ENCODE data around the gene GPI. TPM values are rescaled to one million over a fixed set of nuclear protein-coding genes. Genes with fewer than 3 reads are reported as not detected.
A peak's percentile ranks its signal among the peaks of the same experiment; 100 is the strongest.

The GPI gene
- total and polyA plus RNA-seq, 2 of the 13 experiments (the other 11 are each of a cell fraction or from before 2014, with no cell fraction given) = 147 to 167 TPM

GRCh38 chr19:34359140-34359953, 5.6 kb upstream of the GPI start (continued):
- TF ChIP-seq, protein P1, sequence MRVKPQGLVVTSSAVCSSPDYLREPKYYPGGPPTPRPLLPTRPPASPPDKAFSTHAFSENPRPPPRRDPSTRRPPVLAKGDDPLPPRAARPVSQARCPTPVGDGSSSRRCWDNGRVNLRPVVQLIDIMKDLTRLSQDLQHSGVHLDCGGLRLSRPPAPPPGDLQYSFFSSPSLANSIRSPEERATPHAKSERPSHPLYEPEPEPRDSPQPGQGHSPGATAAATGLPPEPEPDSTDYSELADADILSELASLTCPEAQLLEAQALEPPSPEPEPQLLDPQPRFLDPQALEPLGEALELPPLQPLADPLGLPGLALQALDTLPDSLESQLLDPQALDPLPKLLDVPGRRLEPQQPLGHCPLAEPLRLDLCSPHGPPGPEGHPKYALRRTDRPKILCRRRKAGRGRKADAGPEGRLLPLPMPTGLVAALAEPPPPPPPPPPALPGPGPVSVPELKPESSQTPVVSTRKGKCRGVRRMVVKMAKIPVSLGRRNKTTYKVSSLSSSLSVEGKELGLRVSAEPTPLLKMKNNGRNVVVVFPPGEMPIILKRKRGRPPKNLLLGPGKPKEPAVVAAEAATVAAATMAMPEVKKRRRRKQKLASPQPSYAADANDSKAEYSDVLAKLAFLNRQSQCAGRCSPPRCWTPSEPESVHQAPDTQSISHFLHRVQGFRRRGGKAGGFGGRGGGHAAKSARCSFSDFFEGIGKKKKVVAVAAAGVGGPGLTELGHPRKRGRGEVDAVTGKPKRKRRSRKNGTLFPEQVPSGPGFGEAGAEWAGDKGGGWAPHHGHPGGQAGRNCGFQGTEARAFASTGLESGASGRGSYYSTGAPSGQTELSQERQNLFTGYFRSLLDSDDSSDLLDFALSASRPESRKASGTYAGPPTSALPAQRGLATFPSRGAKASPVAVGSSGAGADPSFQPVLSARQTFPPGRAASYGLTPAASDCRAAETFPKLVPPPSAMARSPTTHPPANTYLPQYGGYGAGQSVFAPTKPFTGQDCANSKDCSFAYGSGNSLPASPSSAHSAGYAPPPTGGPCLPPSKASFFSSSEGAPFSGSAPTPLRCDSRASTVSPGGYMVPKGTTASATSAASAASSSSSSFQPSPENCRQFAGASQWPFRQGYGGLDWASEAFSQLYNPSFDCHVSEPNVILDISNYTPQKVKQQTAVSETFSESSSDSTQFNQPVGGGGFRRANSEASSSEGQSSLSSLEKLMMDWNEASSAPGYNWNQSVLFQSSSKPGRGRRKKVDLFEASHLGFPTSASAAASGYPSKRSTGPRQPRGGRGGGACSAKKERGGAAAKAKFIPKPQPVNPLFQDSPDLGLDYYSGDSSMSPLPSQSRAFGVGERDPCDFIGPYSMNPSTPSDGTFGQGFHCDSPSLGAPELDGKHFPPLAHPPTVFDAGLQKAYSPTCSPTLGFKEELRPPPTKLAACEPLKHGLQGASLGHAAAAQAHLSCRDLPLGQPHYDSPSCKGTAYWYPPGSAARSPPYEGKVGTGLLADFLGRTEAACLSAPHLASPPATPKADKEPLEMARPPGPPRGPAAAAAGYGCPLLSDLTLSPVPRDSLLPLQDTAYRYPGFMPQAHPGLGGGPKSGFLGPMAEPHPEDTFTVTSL (CRISPR knock-in tag; IDR thresholded peaks at IDR 0.05; ENCODE audit: borderline replicate concordance) = no peak; the same call in 1 of the 2 replicates
- TF ChIP-seq REXO4 (CRISPR knock-in tag; IDR thresholded peaks at IDR 0.05; ENCODE audit: borderline replicate concordance) = no peak
- no peak for TF ChIP-seq CBX2 (IDR thresholded peaks at IDR 0.05; ENCODE audit: low read depth, low read length)
- TF ChIP-seq CBX2 (CRISPR knock-in tag; IDR thresholded peaks at IDR 0.05; ENCODE audit: low read depth) = no peak
- TF ChIP-seq, protein P2, sequence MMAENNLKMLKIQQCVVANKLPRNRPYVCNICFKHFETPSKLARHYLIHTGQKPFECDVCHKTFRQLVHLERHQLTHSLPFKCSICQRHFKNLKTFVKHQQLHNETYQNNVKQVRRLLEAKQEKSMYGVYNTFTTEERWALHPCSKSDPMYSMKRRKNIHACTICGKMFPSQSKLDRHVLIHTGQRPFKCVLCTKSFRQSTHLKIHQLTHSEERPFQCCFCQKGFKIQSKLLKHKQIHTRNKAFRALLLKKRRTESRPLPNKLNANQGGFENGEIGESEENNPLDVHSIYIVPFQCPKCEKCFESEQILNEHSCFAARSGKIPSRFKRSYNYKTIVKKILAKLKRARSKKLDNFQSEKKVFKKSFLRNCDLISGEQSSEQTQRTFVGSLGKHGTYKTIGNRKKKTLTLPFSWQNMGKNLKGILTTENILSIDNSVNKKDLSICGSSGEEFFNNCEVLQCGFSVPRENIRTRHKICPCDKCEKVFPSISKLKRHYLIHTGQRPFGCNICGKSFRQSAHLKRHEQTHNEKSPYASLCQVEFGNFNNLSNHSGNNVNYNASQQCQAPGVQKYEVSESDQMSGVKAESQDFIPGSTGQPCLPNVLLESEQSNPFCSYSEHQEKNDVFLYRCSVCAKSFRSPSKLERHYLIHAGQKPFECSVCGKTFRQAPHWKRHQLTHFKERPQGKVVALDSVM (CRISPR knock-in tag; IDR thresholded peaks at IDR 0.05) = peak; percentile 84
- TF ChIP-seq, protein P3, sequence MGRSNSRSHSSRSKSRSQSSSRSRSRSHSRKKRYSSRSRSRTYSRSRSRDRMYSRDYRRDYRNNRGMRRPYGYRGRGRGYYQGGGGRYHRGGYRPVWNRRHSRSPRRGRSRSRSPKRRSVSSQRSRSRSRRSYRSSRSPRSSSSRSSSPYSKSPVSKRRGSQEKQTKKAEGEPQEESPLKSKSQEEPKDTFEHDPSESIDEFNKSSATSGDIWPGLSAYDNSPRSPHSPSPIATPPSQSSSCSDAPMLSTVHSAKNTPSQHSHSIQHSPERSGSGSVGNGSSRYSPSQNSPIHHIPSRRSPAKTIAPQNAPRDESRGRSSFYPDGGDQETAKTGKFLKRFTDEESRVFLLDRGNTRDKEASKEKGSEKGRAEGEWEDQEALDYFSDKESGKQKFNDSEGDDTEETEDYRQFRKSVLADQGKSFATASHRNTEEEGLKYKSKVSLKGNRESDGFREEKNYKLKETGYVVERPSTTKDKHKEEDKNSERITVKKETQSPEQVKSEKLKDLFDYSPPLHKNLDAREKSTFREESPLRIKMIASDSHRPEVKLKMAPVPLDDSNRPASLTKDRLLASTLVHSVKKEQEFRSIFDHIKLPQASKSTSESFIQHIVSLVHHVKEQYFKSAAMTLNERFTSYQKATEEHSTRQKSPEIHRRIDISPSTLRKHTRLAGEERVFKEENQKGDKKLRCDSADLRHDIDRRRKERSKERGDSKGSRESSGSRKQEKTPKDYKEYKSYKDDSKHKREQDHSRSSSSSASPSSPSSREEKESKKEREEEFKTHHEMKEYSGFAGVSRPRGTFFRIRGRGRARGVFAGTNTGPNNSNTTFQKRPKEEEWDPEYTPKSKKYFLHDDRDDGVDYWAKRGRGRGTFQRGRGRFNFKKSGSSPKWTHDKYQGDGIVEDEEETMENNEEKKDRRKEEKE (IDR thresholded peaks at IDR 0.05) = no peak
- TF ChIP-seq FOXJ3 (CRISPR knock-in tag; IDR thresholded peaks at IDR 0.05; ENCODE audit: borderline replicate concordance) = no peak
- TF ChIP-seq, protein P4, sequence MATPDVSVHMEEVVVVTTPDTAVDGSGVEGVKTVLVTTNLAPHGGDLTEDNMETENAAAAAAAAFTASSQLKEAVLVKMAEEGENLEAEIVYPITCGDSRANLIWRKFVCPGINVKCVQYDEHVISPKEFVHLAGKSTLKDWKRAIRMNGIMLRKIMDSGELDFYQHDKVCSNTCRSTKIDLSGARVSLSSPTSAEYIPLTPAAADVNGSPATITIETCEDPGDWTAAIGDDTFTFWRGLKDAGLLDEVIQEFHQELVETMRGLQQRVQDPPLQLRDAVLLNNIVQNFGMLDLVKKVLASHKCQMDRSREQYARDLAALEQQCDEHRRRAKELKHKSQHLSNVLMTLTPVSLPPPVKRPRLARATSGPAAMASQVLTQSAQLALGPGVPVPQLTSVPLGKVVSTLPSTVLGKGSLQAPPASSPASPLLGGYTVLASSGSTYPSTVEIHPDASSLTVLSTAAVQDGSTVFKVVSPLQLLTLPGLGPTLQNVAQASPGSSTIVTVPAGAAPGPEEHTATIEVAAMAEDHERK (CRISPR knock-in tag; IDR thresholded peaks at IDR 0.05; ENCODE audit: low read depth) = peak; percentile 77
- peak; percentile 87 for TF ChIP-seq ZNF777 (CRISPR knock-in tag; IDR thresholded peaks at IDR 0.05)
- TF ChIP-seq, protein P5, sequence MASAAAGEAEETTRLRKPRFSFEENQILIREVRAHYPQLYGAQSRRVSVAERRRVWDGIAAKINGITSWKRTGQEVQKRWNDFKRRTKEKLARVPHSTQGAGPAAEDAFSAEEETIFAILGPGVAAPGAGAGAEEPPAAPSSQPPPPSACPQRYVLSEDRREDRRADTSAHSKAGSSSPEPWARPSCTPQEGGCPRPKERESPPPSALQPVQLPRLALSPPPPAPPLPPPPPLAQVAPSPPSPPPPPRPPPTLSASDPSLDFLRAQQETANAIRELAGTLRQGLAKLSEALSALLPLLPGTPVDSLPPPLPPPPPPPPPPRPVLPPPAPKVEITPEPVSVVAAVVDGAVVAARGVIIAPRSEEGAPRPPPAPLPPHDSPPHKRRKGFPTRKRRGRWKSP (CRISPR knock-in tag; IDR thresholded peaks at IDR 0.05) = no peak; the same call in 1 of the 2 replicates
- no peak for TF ChIP-seq HOXA7 (CRISPR knock-in tag; IDR thresholded peaks at IDR 0.05)
